Measurements from ENCODE around the gene SMYD4.
"Not testable (repeated sequence)": the region's sequence is repeated elsewhere in the genome, so short reads cannot be mapped to it uniquely, and the experiment has no call there.

DNA sequence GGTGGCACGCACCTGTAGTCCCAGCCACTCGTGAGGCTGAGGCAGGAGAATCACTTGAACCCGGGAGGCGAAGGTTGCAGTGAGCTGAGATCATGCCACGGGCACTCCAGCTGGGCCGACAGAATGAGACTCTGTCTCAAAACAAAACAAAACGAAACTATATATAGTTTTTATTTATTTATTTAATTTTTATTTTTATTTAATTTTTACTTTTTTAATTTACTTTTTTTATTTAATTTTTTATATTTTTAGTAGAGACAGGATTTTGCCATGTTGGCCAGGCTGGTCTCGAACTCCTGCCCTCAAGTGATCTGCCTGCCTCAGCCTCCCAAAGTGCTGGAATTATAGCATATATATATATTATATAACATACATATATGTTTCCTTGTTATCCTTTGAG lies 26.8 kb upstream of the SMYD4 start:
- TF ChIP-seq, protein P1, sequence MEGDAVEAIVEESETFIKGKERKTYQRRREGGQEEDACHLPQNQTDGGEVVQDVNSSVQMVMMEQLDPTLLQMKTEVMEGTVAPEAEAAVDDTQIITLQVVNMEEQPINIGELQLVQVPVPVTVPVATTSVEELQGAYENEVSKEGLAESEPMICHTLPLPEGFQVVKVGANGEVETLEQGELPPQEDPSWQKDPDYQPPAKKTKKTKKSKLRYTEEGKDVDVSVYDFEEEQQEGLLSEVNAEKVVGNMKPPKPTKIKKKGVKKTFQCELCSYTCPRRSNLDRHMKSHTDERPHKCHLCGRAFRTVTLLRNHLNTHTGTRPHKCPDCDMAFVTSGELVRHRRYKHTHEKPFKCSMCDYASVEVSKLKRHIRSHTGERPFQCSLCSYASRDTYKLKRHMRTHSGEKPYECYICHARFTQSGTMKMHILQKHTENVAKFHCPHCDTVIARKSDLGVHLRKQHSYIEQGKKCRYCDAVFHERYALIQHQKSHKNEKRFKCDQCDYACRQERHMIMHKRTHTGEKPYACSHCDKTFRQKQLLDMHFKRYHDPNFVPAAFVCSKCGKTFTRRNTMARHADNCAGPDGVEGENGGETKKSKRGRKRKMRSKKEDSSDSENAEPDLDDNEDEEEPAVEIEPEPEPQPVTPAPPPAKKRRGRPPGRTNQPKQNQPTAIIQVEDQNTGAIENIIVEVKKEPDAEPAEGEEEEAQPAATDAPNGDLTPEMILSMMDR (IDR thresholded peaks at IDR 0.05) = not testable (repeated sequence)
- TF ChIP-seq POLR2AphosphoS5 (IDR thresholded peaks at IDR 0.05; ENCODE audit: insufficient read depth in 1 of 2, low read depth in 1 of 2) = not testable (repeated sequence)
